HepG2 (cell line): ENCODE data around the gene HECTD3. TPM values are rescaled to one million over a fixed set of nuclear protein-coding genes. Genes with fewer than 3 reads are reported as not detected.

Source experiments
- DNMT3B ChIP-seq: conservative IDR thresholded peaks from 2 replicates; pipeline ENCODE4 v1.6.1; 2016; ENCODE audit warnings: missing biosample characterization, control low read depth
- SIN3A ChIP-seq: IDR thresholded peaks from 2 replicates; pipeline ENCODE4 v1.6.1; 2011; ENCODE audit warnings: low read depth, mild to moderate bottlenecking, control low read depth, low read length, borderline replicate concordance
- ZNF205 ChIP-seq: IDR thresholded peaks from 2 replicates; pipeline ENCODE4 v1.6.1; 2018; ENCODE audit warnings: missing biosample characterization, missing genetic modification reagents
- ZNF709 ChIP-seq: sonication (generic); formaldehyde crosslinking; IDR thresholded peaks from 2 replicates; pipeline ENCODE4 v1.5.0; 2020; ENCODE audit warnings: mild to moderate bottlenecking, missing genetic modification reagents
- ZNF781 ChIP-seq: sonication (generic); formaldehyde crosslinking; IDR thresholded peaks from 2 replicates; pipeline ENCODE4 v1.5.1; 2020; ENCODE audit warnings: borderline replicate concordance, mild to moderate bottlenecking, missing genetic modification reagents; ENCODE audit errors: not compliant biosample characterization
- polyA plus RNA-seq, 8 experiments: library from polyadenylated mRNA; depleted of rRNA in 3 of 8; stranded (reverse) in 7 of 8; unstranded in 1 of 8; fragments of >200 nt; fragmentation: Illumina TruSeq in 4 of 8; extraction: Trizol in 4 of 8; gene quantifications; 2 replicates each; pipeline versions ENCODE4 v1.2.1 to v1.2.3, GENCODE V29; 2011 to 2016; ENCODE audit warnings: low read depth in 4 of 8, missing spikeins in 1 of 8, mixed read lengths in 1 of 8; ENCODE audit not compliant: insufficient read depth in 1 of 8
- total RNA-seq, 5 experiments: library from RNA; depleted of rRNA; stranded (reverse); fragments of >200 nt; fragmentation: Illumina TruSeq; extraction: Trizol; gene quantifications; 2 replicates each; pipeline ENCODE4 v1.2.3, GENCODE V29; 2016; ENCODE audit warnings: low read depth in 1 of 5
- TF ChIP-seq, protein P1 (sequence below): sonication (generic); formaldehyde crosslinking; IDR thresholded peaks from 2 replicates; pipeline ENCODE4 v1.5.1; 2020; ENCODE audit warnings: missing genetic modification reagents, mild to moderate bottlenecking, borderline replicate concordance
- TF ChIP-seq, protein P2 (sequence below): sonication (generic); formaldehyde crosslinking; IDR thresholded peaks from 2 replicates; pipeline ENCODE4 v1.4.0; 2020; ENCODE audit warnings: missing genetic modification reagents, mild to moderate bottlenecking, borderline replicate concordance
- TF ChIP-seq, protein P3 (sequence below): sonication (generic); formaldehyde crosslinking; IDR thresholded peaks from 2 replicates; pipeline ENCODE4 v1.5.1; 2020; ENCODE audit warnings: mild to moderate bottlenecking, missing genetic modification reagents

HECTD3 gene
- total and polyA plus RNA-seq, 2 of the 13 experiments (the other 11 are each of a cell fraction or from before 2014, with no cell fraction given), result 18.6 to 24.5 TPM

- TF ChIP-seq ZNF781 (CRISPR knock-in tag) (no peak), ZNF709 (CRISPR knock-in tag) (0 out of 2 replicates have a peak, but pooled peaks have one; percentile 1), SIN3A (no peak), ZNF205 (no peak), DNMT3B (CRISPR knock-in tag) (no peak)
- TF ChIP-seq, protein P1, sequence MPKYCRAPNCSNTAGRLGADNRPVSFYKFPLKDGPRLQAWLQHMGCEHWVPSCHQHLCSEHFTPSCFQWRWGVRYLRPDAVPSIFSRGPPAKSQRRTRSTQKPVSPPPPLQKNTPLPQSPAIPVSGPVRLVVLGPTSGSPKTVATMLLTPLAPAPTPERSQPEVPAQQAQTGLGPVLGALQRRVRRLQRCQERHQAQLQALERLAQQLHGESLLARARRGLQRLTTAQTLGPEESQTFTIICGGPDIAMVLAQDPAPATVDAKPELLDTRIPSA (CRISPR knock-in tag), result no peak
- TF ChIP-seq, protein P2, sequence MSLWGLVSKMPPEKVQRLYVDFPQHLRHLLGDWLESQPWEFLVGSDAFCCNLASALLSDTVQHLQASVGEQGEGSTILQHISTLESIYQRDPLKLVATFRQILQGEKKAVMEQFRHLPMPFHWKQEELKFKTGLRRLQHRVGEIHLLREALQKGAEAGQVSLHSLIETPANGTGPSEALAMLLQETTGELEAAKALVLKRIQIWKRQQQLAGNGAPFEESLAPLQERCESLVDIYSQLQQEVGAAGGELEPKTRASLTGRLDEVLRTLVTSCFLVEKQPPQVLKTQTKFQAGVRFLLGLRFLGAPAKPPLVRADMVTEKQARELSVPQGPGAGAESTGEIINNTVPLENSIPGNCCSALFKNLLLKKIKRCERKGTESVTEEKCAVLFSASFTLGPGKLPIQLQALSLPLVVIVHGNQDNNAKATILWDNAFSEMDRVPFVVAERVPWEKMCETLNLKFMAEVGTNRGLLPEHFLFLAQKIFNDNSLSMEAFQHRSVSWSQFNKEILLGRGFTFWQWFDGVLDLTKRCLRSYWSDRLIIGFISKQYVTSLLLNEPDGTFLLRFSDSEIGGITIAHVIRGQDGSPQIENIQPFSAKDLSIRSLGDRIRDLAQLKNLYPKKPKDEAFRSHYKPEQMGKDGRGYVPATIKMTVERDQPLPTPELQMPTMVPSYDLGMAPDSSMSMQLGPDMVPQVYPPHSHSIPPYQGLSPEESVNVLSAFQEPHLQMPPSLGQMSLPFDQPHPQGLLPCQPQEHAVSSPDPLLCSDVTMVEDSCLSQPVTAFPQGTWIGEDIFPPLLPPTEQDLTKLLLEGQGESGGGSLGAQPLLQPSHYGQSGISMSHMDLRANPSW (CRISPR knock-in tag), result no peak
- TF ChIP-seq, protein P3, sequence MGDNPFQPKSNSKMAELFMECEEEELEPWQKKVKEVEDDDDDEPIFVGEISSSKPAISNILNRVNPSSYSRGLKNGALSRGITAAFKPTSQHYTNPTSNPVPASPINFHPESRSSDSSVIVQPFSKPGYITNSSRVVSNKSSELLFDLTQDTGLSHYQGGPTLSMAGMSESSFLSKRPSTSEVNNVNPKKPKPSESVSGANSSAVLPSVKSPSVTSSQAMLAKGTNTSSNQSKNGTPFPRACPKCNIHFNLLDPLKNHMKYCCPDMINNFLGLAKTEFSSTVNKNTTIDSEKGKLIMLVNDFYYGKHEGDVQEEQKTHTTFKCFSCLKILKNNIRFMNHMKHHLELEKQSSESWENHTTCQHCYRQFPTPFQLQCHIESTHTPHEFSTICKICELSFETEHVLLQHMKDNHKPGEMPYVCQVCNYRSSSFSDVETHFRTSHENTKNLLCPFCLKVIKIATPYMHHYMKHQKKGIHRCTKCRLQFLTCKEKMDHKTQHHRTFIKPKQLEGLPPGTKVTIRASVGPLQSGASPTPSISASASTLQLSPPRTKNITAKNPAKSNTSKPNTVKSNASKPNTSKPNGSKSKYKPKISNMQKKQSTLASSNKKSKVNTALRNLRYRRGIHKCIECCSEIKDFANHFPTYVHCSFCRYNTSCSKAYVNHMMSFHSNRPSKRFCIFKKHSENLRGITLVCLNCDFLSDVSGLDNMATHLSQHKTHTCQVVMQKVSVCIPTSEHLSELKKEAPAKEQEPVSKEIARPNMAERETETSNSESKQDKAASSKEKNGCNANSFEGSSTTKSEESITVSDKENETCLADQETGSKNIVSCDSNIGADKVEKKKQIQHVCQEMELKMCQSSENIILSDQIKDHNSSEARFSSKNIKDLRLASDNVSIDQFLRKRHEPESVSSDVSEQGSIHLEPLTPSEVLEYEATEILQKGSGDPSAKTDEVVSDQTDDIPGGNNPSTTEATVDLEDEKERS, result no peak
These were observed 3.4 kb upstream of the HECTD3 start (continued) for GRCh38 chr1:45014321-45015028.
